Activated CD4-positive, alpha-beta T cell treated with anti-CD3 and anti-CD28 coated beads, Interleukin-10, Interleukin-2, amounts not matched to agents 100 ng/mL and 50 ng/mL, durations not matched to agents 16 hours and 8 hours (primary cell): ENCODE data around the gene ANTXR1.
"Not testable (repeated sequence)": the region's sequence is repeated elsewhere in the genome, so short reads cannot be mapped to it uniquely, and the experiment has no call there.

Experiments
- DNase-seq: peaks from one replicate; pipeline ENCODE4 v3.0.0-alpha.2; 2020

Gene ANTXR1

DNA sequence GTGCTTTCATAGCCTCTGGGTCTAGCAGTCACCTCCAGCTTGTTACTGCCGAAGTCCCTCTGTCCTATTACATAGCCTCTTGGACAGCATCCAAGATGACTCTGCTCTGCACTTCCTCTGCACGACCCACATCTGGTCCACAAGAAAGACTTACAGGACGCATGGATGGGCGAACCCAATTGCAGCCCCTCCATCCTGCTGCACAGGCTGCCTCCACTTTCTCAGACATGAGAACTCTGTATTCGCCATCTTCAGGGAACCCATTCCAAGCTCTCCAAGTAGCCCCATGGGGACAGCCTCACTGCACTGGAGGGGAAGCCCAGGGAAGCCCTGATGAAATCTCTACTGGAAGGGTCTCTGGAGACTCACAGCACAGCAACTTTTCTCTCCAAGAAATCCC, 201.9 kb downstream of the ANTXR1 start:
- DNase-seq, result no peak

DNA sequence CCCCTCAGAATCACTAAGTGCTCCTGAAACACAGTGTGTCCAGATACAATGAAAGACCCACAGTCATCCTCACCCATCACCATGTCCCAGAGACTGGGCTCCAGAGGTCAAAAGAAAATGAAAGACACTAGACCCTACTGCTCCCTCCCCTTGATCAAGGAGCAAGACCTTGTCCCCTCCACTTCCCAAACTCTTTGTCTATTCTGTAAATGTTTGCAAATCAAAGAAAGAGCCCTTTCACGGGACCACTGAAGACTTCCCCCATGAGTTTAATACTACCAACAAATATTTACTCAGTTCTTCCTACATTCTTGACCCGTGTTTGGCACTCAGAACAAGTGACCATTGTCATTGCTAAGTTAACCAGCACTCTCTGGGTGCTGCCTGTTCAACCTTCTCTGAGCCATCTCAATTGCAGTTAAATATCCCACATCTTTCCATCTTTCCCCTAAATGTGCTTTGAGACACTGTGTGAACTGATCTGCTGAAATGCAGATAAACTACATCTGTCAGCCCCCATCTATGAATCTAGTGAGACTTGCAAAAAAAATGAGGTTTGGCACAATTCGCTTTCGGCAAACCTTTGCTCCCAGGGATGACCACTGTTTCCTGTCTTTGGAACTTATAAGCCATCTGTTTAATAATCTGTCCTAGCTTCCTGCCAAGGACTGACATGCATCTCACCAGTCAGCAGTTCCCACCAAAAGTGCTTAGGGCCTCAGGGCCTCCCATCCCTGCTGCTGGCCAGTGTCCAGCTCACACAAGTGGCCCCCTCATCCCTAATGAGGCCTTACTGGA, 203.8 kb downstream of the ANTXR1 start:
- DNase-seq, result no peak

DNA sequence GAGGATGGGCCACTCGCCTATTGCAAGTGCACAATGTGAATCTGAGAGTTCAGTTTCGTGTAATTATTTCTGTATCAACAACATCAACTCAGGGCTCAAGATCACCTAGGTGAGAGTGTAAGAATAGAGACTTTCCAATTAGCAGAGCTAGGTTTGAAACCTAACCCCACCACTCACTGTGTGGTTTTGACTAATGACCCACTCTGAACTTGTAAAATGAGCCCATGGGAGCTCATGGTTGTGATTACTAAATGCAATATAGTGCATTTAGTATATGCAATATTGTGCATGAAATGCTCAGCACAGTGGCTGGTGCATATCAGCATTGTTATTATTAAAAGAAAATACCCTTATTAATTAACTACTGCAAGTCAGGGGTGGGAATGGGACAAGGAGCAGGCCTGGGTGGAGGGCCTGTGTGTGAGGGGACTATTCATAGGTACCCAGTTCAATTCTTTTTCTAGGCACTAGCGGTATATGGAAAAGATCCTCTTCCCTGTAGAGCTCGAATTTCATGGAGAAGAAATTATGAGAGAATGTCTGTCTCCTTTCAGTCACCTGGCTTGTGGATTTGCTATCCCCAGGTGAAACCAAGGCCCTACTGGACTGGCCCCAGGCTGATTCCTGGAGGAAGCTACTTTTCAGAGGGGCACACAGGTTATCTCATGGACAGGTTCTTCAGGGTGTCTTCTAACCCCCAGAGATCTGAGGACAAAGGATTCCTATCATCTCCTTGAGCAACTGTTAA, 204.5 kb downstream of the ANTXR1 start:
- DNase-seq, result no peak

DNA sequence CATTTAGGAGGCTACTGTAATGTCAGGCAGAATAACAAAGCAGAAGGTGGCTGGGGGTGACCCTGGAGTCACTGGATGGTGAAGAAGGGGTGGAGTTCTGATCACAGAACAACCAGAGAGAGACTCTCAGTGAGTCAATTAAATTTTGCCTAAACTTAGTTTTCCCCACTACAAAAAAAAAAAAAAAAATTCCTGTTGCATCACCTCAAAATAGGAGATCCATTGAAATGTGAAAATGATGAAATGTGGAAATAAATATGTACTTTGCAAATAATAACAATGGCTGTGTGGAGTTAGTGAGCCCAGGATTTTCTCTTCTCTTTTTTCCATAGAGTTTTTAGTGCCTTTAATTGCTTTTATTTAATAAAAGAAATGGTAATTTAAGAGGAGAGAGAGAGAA, 208.5 kb downstream of the ANTXR1 start:
- DNase-seq, result no peak

DNA sequence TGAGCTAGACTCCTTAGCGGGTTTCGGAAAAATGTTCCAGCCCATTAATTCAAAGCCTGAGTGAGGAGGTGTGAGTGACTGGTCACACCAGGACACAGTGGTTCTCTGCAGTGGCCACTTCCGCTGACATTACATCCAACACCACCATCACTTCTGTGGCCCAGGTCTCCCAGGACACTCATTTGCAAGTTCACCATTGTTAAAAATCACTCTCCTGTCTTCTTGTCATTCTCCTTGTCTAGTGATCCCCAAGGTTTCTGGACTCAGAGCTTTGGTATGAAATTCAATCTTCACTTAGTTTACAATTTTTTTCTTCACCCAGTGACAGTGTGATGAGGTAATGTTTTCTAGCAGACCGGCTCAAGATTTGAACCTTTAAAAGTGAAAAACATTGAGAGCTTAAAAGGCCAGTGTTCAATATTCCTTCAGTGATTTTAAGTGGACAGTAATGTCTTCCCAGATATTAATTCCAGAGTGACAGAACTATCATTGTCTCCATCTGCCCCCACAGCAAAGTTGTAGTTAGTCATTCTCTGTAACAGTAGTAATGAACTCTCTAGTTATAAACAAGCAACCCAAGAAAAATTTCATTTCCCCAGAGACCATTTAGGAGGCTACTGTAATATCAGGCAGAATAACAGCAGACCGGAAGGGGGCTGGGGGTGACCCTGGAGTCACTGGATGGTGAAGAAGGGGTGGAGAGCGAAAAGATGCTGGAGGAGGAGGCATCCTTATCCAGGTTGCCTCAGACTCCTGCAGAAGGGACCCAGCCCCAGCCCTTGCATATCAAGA, 209.2 kb downstream of the ANTXR1 start:
- DNase-seq, result no peak

DNA sequence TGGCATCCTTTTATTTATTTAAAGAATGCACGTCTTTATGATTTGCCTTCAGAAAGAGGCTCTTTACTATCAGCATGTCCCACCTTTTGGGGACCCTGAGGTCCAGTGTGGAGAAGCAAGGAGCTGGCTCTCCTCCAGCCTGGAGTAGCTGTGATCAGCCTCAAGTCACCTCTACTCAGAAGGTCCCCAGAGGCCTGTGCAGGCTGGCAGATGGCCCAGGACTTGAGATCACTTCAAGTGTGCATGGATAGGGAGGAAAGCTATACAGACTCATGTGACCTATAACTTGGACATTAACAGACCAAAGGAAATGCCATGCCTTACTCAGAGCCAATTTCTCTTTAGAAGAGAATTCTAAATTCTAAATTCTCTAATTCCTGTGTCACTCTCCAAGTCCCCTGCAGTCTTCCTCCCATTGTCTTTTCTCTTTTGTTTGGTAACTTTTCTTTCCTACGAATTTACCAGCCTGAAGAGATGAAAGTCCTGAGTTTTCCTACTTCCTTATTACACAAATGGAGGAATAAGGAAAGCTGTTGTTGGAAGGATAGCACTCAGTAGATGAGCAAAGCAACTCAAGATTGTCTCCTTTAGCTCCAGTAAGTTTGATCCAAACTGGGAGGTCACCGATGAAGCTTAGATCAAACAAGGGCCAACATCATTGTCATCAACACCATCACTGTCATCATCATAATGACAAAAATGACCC, 210.1 kb downstream of the ANTXR1 start:
- no peak for DNase-seq

DNA sequence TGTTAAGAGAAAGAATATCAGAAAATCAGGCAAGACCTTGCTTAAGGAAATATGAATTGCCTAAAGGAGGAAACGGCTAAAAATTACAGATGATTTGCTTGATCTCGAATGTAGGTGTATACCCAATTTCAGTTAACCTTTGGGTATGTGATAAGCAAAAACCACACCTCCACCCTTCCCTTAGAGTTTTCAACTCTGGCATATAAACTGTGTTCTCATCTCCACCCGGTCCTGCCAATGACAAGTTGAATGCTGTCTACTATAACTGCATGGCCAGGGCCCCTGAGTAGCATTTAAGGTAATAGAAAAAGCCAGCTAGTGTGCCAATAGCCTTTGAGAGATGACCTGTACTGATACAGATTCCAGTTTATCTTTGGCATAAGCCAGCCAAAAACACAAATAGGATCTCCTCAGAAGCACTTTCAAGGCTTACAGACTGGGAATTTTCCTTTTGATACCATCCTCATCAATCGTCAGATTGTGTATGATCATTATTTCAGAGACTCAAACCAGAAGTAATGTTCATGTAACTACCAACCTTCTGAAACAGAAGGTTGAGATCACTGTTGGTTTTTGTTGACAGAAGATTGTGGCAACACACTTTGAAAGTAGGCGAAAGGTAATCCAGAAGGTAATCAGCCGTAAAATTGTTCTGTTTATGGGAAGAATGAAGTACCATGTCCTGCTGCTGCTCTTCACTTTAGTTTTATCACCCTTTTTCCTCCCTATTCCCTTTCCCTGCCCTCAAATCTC, 211.0 kb downstream of the ANTXR1 start:
- DNase-seq, result no peak

DNA sequence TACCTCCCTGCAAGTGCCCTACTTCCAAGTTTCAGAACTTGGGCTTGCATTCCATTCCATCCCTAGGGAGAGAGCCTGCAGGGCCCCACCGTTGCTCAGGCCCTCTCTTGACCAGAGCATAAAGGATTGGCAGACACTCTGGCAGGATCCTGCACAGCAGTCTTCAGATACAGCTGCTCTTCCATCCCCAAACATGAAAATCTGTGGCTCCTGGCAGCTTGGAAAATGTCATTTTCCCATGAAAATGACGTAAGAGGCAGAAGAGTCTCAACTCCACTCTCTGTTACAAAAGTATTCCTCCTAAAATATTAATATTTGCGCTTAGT, 211.5 kb downstream of the ANTXR1 start:
- DNase-seq, result no peak

DNA sequence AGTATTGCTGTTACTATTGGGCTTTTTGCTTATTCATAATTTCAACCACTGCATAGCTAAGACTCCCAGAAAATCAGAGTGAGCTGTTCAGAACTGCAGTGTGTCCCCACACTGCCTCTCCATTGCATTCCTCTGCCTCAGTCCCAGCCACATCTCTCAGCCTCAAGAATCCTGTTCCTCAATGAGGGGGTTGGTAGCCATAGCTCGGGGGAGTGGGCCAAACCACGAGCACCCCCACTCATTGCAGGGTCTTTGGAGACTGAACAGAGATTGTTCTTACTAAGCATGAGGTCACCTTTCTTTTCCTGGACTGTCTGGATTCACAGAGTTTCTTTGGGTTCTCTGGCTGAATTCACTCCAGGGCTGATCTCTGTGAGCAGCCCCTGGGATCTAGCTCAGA, 213.0 kb downstream of the ANTXR1 start:
- no peak for DNase-seq

DNA sequence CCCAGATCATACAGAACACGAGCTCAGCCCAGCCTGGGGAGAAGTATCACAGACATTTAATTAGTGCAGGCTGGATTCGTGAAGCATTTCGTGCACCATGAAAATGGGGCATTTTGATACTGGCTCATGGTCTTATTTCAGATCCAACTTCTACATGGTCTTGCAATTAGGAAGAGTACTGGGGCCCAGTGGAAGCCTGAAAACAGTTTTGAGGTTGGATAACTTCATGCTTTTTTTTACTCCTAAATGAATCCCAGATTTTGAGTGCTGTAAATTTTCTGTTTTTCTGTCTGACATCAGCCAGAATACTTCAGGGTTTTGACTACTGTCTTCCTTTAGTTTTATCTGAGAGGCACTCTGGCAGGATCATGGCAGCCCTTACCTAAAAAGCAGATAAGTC, 213.9 kb downstream of the ANTXR1 start:
- no peak for DNase-seq

DNA sequence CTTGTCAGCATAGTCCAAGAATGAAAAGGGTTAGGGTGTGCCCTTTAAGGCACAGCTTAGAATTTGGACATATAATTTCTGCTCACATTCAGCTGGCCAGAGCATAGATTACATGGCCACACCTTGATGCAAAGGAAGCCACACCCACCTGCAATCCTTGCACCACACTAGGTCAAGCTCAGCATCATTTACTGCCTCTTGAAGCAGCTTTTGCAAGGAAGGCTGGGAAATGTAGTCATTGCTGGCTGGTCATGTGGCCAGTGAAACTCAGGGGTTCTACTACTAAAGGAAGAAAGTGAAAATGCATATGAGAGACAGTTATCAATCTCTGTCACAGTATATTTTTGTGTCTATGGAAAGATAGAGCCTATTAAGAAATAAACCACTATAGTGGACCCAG, 214.7 kb downstream of the ANTXR1 start:
- DNase-seq, result no peak

DNA sequence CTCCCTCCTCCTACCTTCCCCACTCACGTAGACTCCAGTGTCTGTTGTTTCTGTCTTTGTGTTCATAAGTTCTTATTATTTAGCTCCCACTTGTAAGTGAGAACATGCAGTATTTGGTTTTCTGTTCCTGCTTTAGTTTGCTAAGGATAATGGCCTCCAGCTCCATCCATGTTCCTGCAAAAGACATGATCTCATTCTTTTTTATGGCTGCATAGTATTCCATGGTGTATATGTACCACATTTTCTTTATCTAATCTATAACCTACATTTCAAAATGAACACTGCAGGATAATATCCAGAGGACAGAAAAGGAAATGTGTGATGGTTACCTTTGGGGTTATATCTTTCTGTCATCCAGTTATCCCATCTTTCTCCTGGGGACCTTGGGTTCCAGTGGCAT, 218.0 kb downstream of the ANTXR1 start:
- not testable (repeated sequence) for DNase-seq

DNA sequence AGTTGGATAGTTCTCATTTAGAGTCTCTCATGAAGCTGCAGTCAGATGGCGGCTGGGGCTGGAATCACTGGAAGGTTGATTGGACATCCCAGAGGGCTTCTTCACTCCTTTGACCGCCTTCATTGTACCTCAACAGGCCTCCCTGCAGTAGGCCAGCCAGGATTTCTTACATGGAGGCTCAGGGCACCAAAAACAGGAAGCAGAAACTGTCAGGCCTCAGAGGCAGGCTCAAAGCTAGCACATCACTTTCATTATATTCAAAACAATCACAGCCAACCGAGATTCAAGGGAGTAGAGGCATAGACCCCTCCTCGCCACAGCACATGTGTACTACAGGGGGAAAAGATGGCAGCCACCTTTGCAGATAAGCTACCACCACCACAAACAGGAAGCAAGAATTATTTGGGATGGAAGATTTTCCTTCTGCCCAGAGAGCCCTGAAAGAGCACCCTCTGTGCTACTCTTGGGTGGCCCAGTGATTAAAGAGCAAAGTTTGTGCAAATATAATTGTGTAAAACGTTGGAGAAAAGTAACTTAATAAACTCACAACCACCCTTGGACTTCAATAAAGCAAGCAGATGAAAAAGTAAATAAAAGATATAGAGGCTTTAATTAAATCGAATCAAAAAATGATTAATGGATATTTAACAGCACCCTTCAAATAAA, 218.8 kb downstream of the ANTXR1 start:
- no peak for DNase-seq

DNA sequence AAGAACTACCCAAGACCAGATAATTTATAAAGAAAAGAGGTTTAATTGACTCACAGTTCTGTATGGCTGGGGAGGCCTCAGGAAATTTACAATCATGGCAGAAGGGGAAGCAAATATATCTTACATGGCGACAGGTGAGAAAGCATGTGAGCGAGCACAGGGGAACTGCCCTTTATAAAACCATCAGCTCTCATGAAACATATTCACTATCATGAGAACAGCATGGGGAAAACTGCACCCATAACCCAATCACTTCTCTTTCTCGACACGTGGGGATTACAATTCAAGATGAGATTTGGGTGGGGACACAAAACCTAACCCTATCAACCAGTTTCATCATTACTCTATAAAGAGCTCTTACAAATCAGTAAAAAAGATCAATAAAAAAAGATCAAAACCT, 222.9 kb downstream of the ANTXR1 start:
- DNase-seq, result not testable (repeated sequence)

DNA sequence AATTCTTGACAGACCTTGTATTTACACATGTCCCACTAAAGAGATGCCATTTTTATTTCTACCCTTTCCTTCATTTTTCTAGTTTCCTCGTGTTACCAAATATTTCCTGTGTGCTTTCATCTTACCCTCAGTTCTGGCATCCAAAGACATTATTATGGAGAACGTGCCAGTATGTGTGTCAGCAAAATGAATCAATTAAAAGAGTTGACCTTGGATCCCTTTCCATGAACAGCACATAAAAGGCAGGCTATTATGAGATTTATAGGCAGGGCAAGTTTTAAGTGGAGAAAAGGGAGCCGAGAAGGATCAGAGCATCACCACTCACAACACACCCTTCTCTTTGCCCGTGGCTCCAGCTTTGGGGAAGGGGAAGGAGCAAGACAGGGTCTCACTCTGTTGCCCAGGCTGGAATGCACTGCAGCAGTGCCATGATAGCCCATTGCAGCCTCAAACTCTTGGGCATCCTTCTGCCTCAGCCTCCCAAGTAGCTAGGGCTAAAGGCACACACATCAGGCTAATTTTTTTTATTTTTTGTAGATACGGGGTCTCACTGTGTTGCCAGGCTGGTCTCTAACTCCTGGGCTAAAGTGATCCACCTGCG, 224.2 kb downstream of the ANTXR1 start:
- DNase-seq, result no peak

DNA sequence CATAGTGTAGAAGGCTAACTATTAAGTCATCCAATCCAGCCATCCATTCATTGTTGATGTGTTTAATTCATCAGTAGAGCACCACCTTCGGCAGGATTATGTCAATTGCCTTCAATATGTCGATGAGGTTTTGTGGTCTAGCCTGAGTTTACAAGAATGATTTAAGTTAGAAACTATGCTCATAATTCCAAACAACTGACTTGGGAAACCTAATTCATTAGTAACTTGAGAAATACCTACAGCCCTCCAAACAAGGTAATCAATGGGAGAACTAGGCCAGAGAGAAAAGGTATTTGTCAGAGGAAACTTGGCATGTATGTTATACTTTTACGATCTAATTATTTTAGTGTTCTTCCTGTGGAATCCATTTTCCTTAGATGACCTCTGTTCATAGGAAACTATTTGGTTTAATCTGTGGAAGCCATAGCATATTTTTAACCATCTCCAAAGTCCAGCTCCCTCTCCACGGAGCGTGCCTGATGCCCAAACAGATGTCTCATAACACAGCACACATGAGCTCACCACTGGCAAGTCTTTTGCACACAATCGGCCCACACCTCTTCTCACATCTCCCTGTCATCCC, 225.6 kb downstream of the ANTXR1 start:
- no peak for DNase-seq

DNA sequence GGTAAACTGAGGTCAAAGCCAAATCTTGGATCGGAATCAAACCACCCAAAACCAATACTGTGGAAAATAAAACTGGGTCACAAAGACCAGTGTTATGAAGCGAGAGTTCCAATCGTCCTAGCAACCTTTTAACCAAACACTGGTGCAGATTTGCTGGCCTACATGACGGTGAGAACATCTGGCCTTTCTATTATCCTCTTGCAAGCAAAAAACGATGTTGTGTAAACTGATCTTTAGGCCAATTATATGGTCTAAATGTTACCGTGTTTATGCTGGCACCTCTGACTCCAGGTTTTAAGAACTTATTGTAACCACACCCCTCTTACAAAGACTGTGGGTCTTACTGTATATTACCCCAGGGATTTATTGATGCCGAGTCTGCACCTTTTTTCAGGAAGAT, 228.1 kb downstream of the ANTXR1 start:
- DNase-seq, result no peak

DNA sequence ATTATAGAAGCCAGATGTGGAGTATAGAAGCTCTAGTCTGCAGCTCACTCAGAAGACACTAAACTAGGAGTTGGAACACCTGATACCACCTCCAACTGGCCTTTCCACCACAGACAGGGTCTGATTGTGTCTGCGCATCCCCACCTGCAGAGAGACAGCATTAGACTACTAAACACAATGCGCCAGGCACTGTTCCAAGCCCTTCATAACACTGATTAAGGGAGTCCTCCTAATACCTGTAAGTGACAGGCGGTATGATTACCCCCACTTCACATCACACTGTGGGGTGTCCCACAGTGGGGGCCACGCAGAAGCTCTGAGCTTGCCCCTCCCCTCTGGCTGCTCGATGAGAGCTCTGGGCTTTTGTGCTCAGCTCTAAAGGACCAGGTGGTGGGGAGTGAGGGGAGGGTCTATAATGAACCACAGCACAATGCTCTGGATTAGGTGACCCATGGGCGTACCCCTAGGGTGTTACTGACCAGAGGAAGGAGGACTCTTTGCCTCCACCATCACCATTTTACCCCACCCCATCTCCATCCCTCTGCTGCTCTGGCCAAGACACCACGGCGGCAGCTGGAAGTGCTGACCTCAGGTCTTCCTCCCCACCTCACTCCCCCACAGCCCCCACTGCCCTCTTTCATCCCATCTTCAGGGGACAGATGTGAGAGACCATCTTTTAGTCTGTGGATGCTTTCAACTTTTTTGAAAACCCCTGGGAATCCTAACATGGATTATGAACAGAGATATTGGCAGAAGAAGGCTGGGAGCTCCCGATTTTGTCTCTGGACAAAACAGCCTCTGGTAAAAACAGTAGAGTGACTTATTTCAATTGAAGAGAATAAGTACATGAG, 228.9 kb downstream of the ANTXR1 start:
- DNase-seq, result no peak

DNA sequence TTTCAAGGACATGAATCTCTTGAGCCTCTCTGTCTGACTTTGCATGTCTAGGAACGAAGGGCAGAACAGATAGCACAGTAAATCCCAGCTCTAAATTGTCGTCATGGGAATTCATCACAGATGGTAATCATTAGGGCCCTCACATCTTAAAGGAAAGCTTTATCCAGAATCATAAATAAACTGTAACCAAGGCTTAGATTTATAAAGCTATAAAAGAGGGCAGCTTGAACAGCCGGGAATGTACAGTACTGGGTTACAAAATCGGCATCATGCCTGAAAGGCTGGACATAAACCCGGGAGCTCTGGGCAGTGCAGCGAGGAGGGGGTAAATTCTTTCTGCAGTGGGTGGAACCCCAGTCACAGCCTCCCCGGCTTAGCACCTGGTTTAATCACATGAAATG, 229.7 kb downstream of the ANTXR1 start:
- no peak for DNase-seq

DNA sequence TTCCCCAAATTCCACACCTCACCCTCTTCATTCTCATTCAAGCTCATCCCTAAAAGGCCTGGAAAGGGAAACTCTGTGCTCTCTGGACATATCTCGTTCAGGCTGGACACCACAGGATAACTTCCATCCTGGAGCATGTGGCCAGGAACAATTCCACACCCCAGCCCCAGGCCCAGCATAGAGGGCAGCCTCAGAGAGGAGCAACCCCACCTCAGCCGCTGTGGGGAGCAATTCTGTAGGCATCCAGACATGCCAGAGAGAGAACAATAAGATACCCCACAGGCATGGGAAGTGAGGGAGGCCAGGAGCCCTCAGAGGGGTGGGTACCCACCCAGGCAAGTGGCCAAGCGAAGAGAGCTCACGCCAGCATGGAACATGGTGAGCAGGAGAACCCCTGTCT, 230.7 kb downstream of the ANTXR1 start:
- DNase-seq, result no peak
